Endodermal cell (in vitro differentiated cells): ENCODE measurements around the gene TNKS1BP1. TPM values are rescaled to one million over a fixed set of nuclear protein-coding genes. Genes with fewer than 3 reads are reported as not detected.

Experiments used
- DNase-seq: peaks from one replicate; pipeline ENCODE4 v3.0.0-alpha.2; 2017
- H3K27ac ChIP-seq: 2 replicates; pipeline ENCODE4 v1.5.1; 2013; ENCODE audit warnings: mild to moderate bottlenecking, low read depth, low read length, moderate library complexity
- H3K27me3 ChIP-seq: 2 replicates; pipeline ENCODE4 v1.6.1; 2013; ENCODE audit warnings: mild to moderate bottlenecking, low read length, moderate library complexity; ENCODE audit not compliant: insufficient read depth, control insufficient read depth, poor library complexity, severe bottlenecking
- H3K36me3 ChIP-seq: 2 replicates; pipeline ENCODE4 v1.7.0; 2013; ENCODE audit warnings: mild to moderate bottlenecking, low read length, moderate library complexity; ENCODE audit not compliant: control insufficient read depth, insufficient read depth
- H3K4me1 ChIP-seq: one replicate; pipeline ENCODE4 v1.7.0; 2013; ENCODE audit warnings: low read length; ENCODE audit not compliant: control insufficient read depth, insufficient read depth
- H3K4me3 ChIP-seq: 2 replicates; pipeline ENCODE4 v1.5.1; 2013; ENCODE audit warnings: mild to moderate bottlenecking, low read length, moderate library complexity
- H3K9ac ChIP-seq: 2 replicates; pipeline ENCODE4 v1.6.1; 2013; ENCODE audit warnings: mild to moderate bottlenecking, low read length, moderate library complexity; ENCODE audit not compliant: poor library complexity, severe bottlenecking; ENCODE audit errors: extremely low read depth
- H3K9me3 ChIP-seq: 2 replicates; pipeline ENCODE4 v1.6.1; 2013; ENCODE audit warnings: mild to moderate bottlenecking, low read length, moderate library complexity; ENCODE audit not compliant: control insufficient read depth
- H3K27ac Mint-ChIP-seq: 2 replicates; pipeline ENCODE4 v1.8.0; 2020; ENCODE audit warnings: mixed read lengths
- H3K27me3 Mint-ChIP-seq: 2 replicates; pipeline ENCODE4 v1.8.0; 2021; ENCODE audit warnings: mild to moderate bottlenecking, mixed read lengths; ENCODE audit not compliant: insufficient read depth
- H3K36me3 Mint-ChIP-seq: 2 replicates; pipeline ENCODE4 v1.8.0; 2020; ENCODE audit warnings: low read depth, mixed read lengths
- H3K4me1 Mint-ChIP-seq: 2 replicates; pipeline ENCODE4 v1.8.0; 2020; ENCODE audit warnings: mixed read lengths
- H3K4me3 Mint-ChIP-seq: 2 replicates; pipeline ENCODE4 v1.8.0; 2020; ENCODE audit warnings: mild to moderate bottlenecking, moderate library complexity, mixed read lengths
- H3K9me3 Mint-ChIP-seq: 2 replicates; pipeline ENCODE4 v1.8.0; 2020; ENCODE audit warnings: mild to moderate bottlenecking, mixed read lengths
- CTCF ChIP-seq: fragments of 200-600 bp; sonication (generic); conservative IDR thresholded peaks from 2 replicates; pipeline ENCODE4 v1.5.0; 2021; ENCODE audit warnings: antibody characterized with exemption, mild to moderate bottlenecking
- WGBS, 2 experiments: methylation state at CpG; one replicate each; pipeline versions ENCODE4 v1.1.5 to v1.1.7; 2013; ENCODE audit warnings: missing lambda C conversion rate in 2 of 2, mixed read lengths in 1 of 2; ENCODE audit not compliant: insufficient coverage in 1 of 2, insufficient read length in 1 of 2; 5-methylcytosine and 5-hydroxymethylcytosine counted together
- total RNA-seq, 2 donors: library from RNA; stranded (reverse); fragmentation: NEBNext Ultra II Directional in 1 of 2; extraction: Animal tissue kit (Norgen Biotek cat#: 25700) in 1 of 2; gene quantifications; 2 replicates in 1 of 2; 3 replicates in 1 of 2; pipeline ENCODE4 v1.2.1, GENCODE V29; 2021

TNKS1BP1 gene
- total RNA-seq, 2 donors from 2014 or later: 60.4 to 73.8 TPM

- H3K9me3 ChIP-seq: peaks cover 17% of the 10 kb centered on the region
- H3K4me1 ChIP-seq: no peaks in the 10 kb centered on the region
- no peak overlapping the region for H3K9ac ChIP-seq
- DNase-seq: no peak
- H3K27me3 Mint-ChIP-seq: no peaks in the 10 kb centered on the region
- peaks cover 15% of the 10 kb centered on the region for H3K9me3 Mint-ChIP-seq
- no peak for TF ChIP-seq CTCF
- H3K27ac Mint-ChIP-seq: no peak overlapping the region
- 81 to 84% methylated on average over 3 to 5 of the region's 5 CpGs for WGBS, 2 experiments
- no peaks in the 10 kb centered on the region for H3K36me3 ChIP-seq
- no peak overlapping the region for H3K27ac ChIP-seq
- no peaks in the 10 kb centered on the region for H3K27me3 ChIP-seq
- H3K4me3 ChIP-seq: no peak overlapping the region
- H3K4me3 Mint-ChIP-seq: no peak overlapping the region
- no peaks in the 10 kb centered on the region for H3K36me3 Mint-ChIP-seq
- peaks cover 8% of the 10 kb centered on the region for H3K4me1 Mint-ChIP-seq
Observed at GRCh38 chr11:57260937-57261783, 63.6 kb downstream of the TNKS1BP1 start.

- Histone ChIP-seq H3K27me3 (no peaks in the 10 kb centered on the region), H3K9me3 (peaks cover 8% of the 10 kb centered on the region), H3K27ac (no peak overlapping the region), H3K36me3 (no peaks in the 10 kb centered on the region), H3K4me3 (no peak overlapping the region), H3K9ac (no peak overlapping the region), H3K4me1 (no peaks in the 10 kb centered on the region)
- peaks cover 7% of the 10 kb centered on the region for H3K27me3 Mint-ChIP-seq
- no peak overlapping the region for H3K4me3 Mint-ChIP-seq
- peaks cover 5% of the 10 kb centered on the region for H3K9me3 Mint-ChIP-seq
- H3K27ac Mint-ChIP-seq: no peak overlapping the region
- H3K36me3 Mint-ChIP-seq: no peaks in the 10 kb centered on the region
- DNase-seq: no peak
- no peaks in the 10 kb centered on the region for H3K4me1 Mint-ChIP-seq
- TF ChIP-seq CTCF: no peak
Observed at GRCh38 chr11:57256119-57256518, 68.6 kb downstream of the TNKS1BP1 start.

DNA sequence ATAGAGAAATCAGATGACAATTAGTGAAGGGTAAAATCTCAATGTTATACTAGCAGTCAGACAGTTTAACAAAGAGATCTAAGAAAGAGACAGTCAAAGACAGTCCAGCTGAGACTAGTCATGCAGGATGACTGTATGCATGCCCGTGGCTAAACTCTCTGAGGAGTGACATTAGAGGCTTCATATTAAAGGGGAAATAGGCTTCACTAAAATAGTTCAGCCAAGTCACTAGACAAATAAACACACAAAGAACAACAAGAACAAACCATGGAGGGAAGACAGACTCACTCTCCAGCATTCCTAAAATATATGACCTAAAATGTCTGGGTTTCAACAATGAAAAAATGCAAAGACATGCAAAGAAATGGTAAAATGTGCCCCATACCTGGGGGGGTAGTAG, 69.1 kb downstream of the TNKS1BP1 start:
- 60 to 93% methylated on average over 1 of the region's 1 CpG for WGBS, 2 experiments
- Histone ChIP-seq H3K4me3 (no peak overlapping the region), H3K27ac (no peak overlapping the region), H3K9me3 (peaks cover 8% of the 10 kb centered on the region), H3K36me3 (no peaks in the 10 kb centered on the region), H3K9ac (no peak overlapping the region), H3K27me3 (no peaks in the 10 kb centered on the region), H3K4me1 (no peaks in the 10 kb centered on the region)
- DNase-seq: no peak
- no peaks in the 10 kb centered on the region for H3K4me1 Mint-ChIP-seq
- no peak overlapping the region for H3K27ac Mint-ChIP-seq
- H3K9me3 Mint-ChIP-seq: peaks cover 5% of the 10 kb centered on the region
- H3K36me3 Mint-ChIP-seq: no peaks in the 10 kb centered on the region
- no peak overlapping the region for H3K4me3 Mint-ChIP-seq
- H3K27me3 Mint-ChIP-seq: peaks cover 7% of the 10 kb centered on the region
- no peak for TF ChIP-seq CTCF
